ENCODE results near the gene PPP4C. TPM values are rescaled to one million over a fixed set of nuclear protein-coding genes. Genes with fewer than 3 reads are reported as not detected.
A peak's percentile ranks its signal among the peaks of the same experiment; 100 is the strongest.

PPP4C gene
- total RNA-seq, 3 donors from 2014 or later: 71.7 to 109 (median 102) TPM

GRCh38 chr16:30065102-30065942, 10.5 kb upstream of the PPP4C start, which contains the start of gene ALDOA:
Gene ALDOA (plus strand): TSS chr16:30065760. CDS start chr16:30066898, 1,138 bp downstream.
- Histone ChIP-seq H3K4me3 (peak within 1 kb of the TSS; percentile 96), H3K4me1 (ENCODE audit: low read depth) (peaks cover 44% of the 10 kb centered on the region), H3K36me3 (ENCODE audit: low read depth) (peaks cover 15% of the 10 kb centered on the region), H3K9me3 (no peaks in the 10 kb centered on the region)
- peak; percentile 98 to 99 (median 98) for DNase-seq
- ATAC-seq: peak; percentile 88
- intact Hi-C loops (cut with DNase I, micrococcal nuclease): no loop called here
- TF ChIP-seq, protein P1, sequence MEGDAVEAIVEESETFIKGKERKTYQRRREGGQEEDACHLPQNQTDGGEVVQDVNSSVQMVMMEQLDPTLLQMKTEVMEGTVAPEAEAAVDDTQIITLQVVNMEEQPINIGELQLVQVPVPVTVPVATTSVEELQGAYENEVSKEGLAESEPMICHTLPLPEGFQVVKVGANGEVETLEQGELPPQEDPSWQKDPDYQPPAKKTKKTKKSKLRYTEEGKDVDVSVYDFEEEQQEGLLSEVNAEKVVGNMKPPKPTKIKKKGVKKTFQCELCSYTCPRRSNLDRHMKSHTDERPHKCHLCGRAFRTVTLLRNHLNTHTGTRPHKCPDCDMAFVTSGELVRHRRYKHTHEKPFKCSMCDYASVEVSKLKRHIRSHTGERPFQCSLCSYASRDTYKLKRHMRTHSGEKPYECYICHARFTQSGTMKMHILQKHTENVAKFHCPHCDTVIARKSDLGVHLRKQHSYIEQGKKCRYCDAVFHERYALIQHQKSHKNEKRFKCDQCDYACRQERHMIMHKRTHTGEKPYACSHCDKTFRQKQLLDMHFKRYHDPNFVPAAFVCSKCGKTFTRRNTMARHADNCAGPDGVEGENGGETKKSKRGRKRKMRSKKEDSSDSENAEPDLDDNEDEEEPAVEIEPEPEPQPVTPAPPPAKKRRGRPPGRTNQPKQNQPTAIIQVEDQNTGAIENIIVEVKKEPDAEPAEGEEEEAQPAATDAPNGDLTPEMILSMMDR (IDR thresholded peaks at IDR 0.05): peak; percentile 5

DNA sequence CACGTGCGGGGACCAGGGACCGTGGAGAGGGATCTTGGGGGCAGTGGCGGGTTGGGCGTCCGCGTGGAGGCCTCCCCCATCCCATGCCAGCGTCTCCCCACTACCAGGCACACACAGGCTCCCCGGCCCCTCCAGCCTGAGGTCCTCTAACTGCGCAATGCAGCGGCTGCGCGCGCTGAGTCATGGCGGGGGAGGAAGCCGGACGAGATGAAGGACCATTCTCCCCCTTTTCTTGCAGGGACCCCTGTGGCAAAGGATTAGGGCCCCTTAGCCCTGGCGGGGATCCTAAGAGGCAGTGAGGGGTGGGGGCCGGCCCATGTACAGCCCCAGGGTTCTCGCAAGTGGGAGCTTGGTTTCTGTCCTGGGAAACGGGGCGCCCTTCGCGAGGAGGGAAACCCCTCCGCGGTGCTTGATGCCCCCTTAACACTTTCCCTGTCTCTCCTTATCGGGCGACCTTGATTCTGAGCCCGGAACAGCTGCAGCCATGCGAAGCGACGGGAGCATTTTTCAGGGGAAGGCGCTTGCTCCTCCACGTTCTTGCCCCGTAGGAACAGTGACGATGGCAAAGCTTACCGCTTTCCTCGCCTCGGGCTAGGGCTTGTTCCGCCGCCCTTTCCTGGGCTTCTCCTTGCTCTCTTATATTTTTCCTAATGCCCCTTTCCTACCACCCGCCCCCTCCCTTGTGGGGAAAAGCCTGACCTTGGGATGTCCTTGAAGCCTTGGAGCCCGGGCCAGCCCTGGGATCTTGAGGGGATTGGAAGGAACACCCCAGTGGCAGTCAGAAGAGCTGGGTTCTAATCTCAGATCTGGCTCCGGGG, 9.6 kb upstream of the PPP4C start:
- H3K9me3 ChIP-seq: no peaks in the 10 kb centered on the region
- peak in 1 of 3 donors; percentile 39 for DNase-seq
- intact Hi-C loops (cut with DNase I, micrococcal nuclease): no loop called here
- ATAC-seq: peak; percentile 15
- peak overlapping the region; percentile 96 for H3K4me3 ChIP-seq
- TF ChIP-seq, protein P1 (IDR thresholded peaks at IDR 0.05): no peak
- H3K36me3 ChIP-seq (ENCODE audit: low read depth): peaks cover 19% of the 10 kb centered on the region
- peaks cover 45% of the 10 kb centered on the region for H3K4me1 ChIP-seq (ENCODE audit: low read depth)

DNA sequence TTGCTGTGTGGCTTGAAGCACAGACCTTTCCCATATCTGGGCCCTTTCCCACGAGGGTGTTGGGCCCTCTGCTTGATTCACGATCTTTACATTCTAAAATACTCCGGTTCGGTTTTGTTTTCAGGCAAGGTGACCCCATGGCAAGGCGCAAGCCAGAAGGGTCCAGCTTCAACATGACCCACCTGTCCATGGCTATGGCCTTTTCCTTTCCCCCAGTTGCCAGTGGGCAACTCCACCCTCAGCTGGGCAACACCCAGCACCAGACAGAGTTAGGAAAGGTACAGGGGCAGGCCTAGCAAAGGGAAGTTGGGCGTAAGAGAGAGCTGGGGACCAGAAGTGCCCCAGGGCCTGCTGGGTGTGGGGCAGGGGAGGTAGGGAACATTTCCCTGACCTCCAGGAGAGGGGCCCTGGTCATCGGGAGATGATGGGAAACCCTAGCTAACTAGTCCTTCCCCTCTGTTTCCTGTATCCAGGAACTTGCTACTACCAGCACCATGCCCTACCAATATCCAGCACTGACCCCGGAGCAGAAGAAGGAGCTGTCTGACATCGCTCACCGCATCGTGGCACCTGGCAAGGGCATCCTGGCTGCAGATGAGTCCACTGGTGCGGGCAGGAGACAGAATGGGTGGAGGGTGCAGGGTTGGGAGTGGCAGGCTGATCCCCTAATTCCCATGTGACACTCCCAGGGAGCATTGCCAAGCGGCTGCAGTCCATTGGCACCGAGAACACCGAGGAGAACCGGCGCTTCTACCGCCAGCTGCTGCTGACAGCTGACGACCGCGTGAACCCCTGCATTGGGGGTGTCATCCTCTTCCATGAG, 8.8 kb upstream of the PPP4C start:
- TF ChIP-seq, protein P1 (IDR thresholded peaks at IDR 0.05): no peak
- ATAC-seq: no peak
- Histone ChIP-seq H3K4me1 (ENCODE audit: low read depth) (peaks cover 45% of the 10 kb centered on the region), H3K9me3 (no peaks in the 10 kb centered on the region), H3K4me3 (peak overlapping the region; percentile 96), H3K36me3 (ENCODE audit: low read depth) (peaks cover 20% of the 10 kb centered on the region)
- intact Hi-C loops (cut with DNase I, micrococcal nuclease): no loop called here
- peak; percentile 56 to 68 (median 57) for DNase-seq

- peaks cover 45% of the 10 kb centered on the region for H3K4me1 ChIP-seq (ENCODE audit: low read depth)
- TF ChIP-seq, protein P1 (IDR thresholded peaks at IDR 0.05): no peak
- no peak for DNase-seq
- H3K4me3 ChIP-seq: no peak overlapping the region
- no peak for ATAC-seq
- H3K36me3 ChIP-seq (ENCODE audit: low read depth): peaks cover 20% of the 10 kb centered on the region
- no peaks in the 10 kb centered on the region for H3K9me3 ChIP-seq
- intact Hi-C loops (cut with DNase I, micrococcal nuclease): no loop called here
Measured at GRCh38 chr16:30067584-30067916, 8.2 kb upstream of the PPP4C start.

- no peak overlapping the region for H3K4me3 ChIP-seq
- DNase-seq (no peak), ATAC-seq (no peak)
- TF ChIP-seq, protein P1 (IDR thresholded peaks at IDR 0.05): no peak
- peaks cover 43% of the 10 kb centered on the region for H3K4me1 ChIP-seq (ENCODE audit: low read depth)
- H3K9me3 ChIP-seq: no peaks in the 10 kb centered on the region
- H3K36me3 ChIP-seq (ENCODE audit: low read depth): peaks cover 20% of the 10 kb centered on the region
- intact Hi-C loops (cut with DNase I, micrococcal nuclease): no loop called here
Measured at GRCh38 chr16:30068333-30068732, 7.5 kb upstream of the PPP4C start.

Measured in mucosa of descending colon (tissue), 3 donors.